Right lobe of liver (tissue), 4 donors: Measurements from ENCODE around the gene GALNS.

ENCODE experiments used
- CTCF ChIP-seq, 4 donors: fragments of 200-600 bp in 3 of 4; fragments of 450-650 bp in 1 of 4; IDR thresholded peaks; one replicate each; pipeline versions ENCODE4 v1.5.1 to v1.8.0; 2016 to 2022; ENCODE audit warnings: antibody characterized with exemption in 4 of 4, mild to moderate bottlenecking in 2 of 4
- POLR2A ChIP-seq: fragments of 450-650 bp; IDR thresholded peaks from one replicate; pipeline ENCODE4 v1.6.1; 2017; ENCODE audit warnings: antibody characterized with exemption, mild to moderate bottlenecking
- donor health status: DM: no; HTN: no; CAD: no.
- donor health status: DM: no; HTN: no; CAD: no.
- donor health status: DM: no; HTN: yes; CAD: no.

- TF ChIP-seq CTCF (IDR thresholded peaks at IDR 0.05) (no peak), POLR2A (no peak)
Observed at GRCh38 chr16:88846088-88846487, 10.7 kb downstream of the GALNS start.
